Jurkat, Clone E6-1 (cell line): ENCODE results near the gene REM1. TPM values are rescaled to one million over a fixed set of nuclear protein-coding genes. Genes with fewer than 3 reads are reported as not detected.
"Not testable (repeated sequence)": the region's sequence is repeated elsewhere in the genome, so short reads cannot be mapped to it uniquely, and the experiment has no call there.

Experiments used
- DNase-seq: peaks from one replicate; pipeline ENCODE4 v3.0.0-alpha.2; 2011; ENCODE audit warnings: low read depth, low spot score
- H3K4me3 ChIP-seq: 2 replicates; pipeline ENCODE4 v1.5.1; 2011; ENCODE audit warnings: mild to moderate bottlenecking, low read length, control low read depth, moderate library complexity
- polyA plus RNA-seq: library from polyadenylated mRNA; unstranded; fragments of >200 nt; gene quantifications from one replicate; pipeline ENCODE4 v1.2.1, GENCODE V29; 2012; ENCODE audit warnings: missing spikeins; ENCODE audit not compliant: insufficient read length, insufficient read depth

Gene REM1, protein sequence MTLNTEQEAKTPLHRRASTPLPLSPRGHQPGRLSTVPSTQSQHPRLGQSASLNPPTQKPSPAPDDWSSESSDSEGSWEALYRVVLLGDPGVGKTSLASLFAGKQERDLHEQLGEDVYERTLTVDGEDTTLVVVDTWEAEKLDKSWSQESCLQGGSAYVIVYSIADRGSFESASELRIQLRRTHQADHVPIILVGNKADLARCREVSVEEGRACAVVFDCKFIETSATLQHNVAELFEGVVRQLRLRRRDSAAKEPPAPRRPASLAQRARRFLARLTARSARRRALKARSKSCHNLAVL
- not detected for polyA plus RNA-seq

DNA sequence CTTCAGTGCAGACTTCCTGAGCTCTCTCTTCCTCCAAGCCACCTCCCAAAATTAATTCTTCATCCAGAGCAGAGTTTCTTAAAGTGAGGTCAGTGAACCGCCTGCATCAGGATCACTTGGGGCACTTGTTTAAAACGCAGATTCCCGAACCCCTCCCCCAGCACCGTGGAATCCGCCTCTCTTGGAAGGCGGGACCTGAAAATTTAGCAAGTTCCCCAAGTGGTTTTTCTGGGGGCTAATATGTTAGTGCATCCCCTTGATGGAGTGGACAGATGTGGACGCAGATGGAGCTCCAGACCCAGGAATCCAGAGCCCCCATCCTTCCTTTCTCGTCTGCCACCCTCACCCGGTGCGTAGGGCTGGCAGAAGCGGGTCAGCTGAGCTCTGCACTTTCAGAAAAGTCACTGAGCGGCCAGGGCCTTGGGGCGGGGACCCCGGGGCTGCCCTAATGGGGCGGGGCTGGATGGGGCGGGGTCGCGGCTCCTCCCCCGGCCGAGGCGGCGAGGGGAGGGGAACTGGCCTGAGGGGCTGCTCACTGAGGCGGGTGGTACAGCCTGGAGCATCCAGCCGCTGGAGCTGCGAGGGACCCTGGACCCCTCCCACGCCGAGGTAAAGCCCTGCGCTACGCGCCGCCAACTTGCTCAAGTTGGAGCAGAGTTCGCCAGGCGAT, at the start of gene REM1, which contains the start of gene DEFB124:
Gene REM1, plus strand, starts transcription at position 531 of the 670 bp plus-strand sequence. CDS start 1,158 bp downstream, outside the sequence.
Gene DEFB124, minus strand, starts transcription at position 370 of the 670 bp plus-strand sequence. CDS start 2,114 bp downstream, outside the sequence.
- no peak within 1 kb of the TSS for H3K4me3 ChIP-seq
- DNase-seq: no peak

DNA sequence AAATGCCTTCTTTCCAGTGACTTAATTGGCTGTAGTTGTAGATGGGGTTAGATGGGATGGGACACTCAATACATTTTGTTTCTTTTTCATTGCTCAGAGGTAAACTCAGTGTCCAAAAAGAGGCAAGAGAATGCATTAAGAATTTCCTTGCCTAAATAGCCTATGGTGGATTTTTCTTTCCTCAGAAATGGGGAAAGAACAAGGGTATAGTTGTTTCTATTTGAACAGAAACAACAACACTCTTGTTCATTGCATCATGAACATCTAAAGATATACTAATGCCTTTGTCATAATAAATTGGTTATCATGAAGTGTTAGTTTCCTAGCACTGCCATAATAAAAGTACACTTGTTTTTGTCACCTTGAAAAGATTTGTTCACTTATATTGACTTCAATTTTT, 49.3 kb upstream of the REM1 start:
- no peak for DNase-seq

DNA sequence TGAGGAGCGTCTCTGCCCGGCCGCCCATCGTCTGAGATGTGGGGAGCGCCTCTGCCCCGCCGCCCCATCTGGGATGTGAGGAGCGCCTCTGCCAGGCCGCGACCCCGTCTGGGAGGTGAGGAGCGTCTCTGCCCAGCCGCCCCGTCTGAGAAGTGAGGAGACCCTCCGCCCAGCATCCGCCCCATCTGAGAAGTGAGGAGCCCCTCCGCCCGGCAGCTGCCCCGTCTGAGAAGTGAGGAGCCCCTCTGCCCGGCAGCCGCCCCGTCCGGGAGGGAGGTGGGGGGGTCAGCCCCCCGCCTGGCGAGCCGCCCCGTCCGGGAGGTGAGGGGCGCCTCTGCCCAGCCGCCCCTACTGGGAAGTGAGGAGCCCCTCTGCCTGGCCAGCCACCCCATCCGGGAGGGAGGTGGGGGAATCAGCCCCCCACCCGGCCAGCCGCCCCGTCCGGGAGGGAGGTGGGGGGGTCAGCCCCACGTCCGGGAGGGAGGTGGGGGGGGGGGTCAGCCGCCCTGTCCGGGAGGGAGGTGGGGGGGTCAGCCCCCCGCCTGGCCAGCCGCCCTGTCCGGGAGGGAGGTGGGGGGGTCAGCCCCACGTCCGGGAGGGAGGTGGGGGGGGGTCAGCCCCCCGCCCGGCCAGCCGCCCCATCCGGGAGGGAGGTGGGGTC, 48.1 kb upstream of the REM1 start:
- not testable (repeated sequence) for DNase-seq

More for the DNA sequence above, 49.3 kb upstream of the REM1 start:
- no peak overlapping the region for H3K4me3 ChIP-seq

DNA sequence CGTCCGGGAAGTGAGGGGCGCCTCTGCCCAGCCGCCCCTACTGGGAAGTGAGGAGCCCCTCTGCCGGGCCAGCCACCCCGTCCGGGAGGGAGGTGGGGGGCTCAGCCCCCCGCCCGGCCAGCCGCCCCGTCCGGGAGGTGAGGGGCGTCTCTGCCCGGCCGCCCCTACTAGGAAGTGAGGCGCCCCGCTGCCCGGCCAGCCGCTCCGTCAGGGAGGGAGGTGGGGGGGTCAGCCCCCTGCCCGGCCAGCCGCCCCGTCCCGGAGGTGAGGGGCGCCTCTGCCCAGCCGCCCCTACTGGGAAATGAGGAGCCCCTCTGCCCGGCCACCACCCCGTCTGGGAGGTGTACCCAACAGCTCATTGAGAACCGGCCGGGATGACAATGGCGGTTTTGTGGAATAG, 47.5 kb upstream of the REM1 start:
- not testable (repeated sequence) for H3K4me3 ChIP-seq, DNase-seq

More for the DNA sequence above, 48.1 kb upstream of the REM1 start:
- H3K4me3 ChIP-seq: not testable (repeated sequence)

DNA sequence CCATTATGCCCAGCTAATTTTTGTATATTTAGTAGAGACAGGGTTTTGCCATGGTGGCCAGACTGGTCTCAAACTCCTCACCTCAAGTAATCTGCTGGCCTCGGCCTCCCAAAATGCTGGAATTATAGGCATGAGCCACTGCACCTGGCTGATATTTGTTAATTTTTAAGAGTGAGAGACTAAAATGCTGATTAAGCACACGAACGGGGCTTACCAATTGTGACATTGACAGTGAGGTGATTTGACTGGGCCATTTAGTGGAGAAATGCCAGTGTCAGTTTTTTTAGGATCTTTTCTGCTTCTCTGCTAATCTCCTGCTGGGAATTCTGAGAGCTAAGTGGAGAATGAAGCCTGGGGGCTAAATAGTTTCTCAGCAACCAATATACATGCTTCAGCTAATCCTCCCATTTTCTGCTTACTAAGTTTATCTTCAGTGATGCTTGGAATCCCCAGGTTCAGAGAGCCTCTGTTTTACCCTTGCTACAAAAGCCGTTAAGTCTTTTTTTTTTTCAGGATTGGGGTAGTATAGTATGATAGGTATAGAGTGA, 44.4 kb upstream of the REM1 start:
- H3K4me3 ChIP-seq: no peak overlapping the region
- no peak for DNase-seq

DNA sequence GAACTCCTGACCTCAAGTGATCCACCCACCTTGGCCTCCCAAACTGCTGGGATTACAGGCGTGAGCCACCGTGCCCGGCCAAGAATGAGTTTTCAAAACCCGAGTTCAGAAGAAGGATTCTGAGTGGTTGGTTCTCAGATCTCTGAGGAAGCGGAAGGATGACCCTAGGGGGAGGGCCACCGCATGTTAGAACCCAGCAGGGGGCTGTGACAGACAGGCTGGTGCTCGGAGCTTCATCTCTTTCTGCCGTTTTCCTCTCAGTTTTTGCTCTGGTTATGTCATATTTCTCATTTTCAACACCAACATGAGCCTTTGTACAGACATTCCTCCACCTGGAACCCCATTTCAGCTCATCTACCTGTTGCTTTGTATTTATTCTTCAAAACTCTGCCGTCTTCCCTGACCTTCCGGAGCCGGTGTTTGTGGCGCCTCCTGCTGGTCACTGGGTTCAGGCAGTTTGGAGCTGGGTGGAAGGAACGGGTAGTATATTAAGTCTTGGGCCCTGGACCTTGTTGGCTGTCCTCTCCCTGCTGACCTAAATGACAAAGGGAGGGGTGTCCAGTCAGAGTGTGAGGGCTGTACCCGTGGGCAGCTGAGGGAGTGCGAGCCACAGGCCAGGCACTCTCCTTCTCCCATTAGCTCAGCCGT, 35.0 kb upstream of the REM1 start, which contains the start of gene DEFB123:
Gene DEFB123, plus strand, starts transcription at position 621 of the 648 bp plus-strand sequence. CDS start 67 bp downstream, outside the sequence.
- H3K4me3 ChIP-seq: no peak within 1 kb of the TSS
- DNase-seq: no peak

DNA sequence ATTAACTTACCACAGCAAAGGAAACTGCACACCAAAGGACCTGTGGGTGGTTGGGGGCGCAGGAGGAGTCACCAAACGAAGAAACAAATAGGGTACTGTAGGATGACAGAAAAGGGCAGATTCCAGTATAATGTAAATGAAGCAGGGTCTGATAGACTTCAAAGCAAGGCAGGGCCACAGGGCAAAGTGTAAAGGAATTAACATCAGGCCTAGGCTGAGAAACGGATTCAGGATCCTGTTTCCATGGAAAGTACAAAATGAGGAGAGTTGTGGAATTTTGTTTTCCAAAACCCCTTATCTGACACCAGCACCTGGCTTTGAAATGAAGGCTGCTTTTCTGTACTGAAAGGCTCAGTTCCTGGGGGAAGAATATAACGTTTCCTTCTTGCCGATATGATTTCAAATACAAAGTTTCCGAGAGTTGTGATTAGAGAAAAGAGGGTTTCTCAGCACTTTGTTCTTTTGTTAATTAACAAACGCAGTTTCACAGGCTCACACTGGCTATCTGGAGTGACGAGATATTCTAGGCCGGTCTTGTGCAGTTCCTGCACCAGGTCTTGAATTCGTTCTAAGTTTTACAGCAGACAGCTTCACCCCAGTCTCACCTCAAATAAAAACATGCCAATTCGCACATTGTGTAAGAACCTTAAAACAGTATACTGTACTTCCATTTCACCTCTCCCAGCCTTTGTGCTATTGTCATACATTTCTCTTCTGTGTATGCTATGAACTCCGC, 28.8 kb upstream of the REM1 start:
- no peak overlapping the region for H3K4me3 ChIP-seq
- DNase-seq: no peak

DNA sequence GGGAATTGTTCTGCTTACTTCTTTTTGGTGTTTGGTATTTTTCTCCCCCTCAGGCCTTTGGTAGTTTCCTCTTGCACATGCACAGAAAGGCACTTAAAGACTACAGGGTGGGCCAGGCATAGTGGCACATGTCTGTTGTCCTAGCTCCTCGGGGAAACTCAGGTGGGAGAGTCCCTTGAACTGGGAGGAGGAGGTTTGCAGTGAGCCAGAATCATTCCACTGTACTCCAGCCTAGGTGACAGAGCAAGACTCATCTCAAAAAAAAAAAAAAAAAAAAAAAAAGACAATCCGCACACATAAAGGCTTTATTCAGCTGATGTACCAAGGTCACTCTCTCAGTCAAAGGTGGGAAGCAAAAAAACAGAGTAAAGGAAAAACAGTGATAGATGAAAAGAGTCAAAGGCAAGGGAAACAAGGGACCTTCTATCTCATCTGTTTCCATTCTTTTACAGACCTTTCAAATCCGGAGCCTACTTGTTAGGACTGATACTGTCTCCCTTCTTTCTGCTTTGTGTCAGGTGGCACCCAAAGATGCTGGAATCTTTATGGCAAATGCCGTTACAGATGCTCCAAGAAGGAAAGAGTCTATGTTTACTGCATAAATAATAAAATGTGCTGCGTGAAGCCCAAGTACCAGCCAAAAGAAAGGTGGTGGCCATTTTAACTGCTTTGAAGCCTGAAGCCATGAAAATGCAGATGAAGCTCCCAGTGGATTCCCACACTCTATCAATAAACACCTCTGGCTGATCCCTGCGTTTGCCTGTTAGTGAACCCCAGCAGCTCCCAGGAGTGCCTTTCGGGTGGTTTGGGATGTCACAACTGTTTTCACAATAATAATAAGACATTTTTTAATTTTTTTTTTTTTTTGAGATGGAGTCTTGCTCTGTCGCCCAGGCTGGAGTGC, 25.3 kb upstream of the REM1 start:
- H3K4me3 ChIP-seq: no peak overlapping the region
- no peak for DNase-seq

DNA sequence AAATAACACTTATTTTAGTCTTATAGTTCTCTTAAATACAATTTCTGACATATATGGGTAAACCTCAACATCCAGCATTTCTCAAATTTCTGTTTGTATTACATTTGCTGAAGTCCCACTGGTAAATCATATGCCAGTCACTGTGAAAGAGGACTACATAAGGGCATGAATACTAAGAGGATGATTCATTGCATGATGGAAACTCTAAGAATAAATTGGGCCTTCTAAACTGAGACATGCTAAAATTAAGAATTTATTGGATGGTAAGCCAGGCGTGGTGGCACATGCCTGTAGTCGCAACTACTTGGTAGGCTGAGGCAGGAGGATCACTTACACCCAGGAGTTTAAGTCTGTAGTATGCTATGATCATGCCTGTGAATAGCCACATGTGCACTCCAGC, 22.5 kb upstream of the REM1 start:
- DNase-seq: no peak
- no peak overlapping the region for H3K4me3 ChIP-seq

DNA sequence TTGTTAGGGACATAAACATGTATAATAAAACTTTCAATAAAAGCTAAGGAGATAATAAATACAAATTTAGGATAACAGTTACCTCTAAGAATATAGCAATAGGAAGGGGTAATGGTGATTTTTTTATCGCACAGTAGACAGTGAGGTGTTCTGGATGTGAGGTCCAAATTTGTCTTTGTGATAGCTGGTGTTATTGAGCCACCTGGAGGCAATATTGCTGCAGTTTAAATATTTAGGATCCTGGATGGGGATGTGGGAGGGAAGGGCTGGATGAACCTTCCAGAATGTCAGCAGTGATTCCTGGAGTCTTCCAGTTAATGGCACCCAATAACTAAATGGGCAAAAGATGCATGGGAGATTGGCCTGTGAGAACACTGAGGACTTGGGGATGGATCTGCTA, 20.7 kb upstream of the REM1 start:
- no peak for DNase-seq

DNA sequence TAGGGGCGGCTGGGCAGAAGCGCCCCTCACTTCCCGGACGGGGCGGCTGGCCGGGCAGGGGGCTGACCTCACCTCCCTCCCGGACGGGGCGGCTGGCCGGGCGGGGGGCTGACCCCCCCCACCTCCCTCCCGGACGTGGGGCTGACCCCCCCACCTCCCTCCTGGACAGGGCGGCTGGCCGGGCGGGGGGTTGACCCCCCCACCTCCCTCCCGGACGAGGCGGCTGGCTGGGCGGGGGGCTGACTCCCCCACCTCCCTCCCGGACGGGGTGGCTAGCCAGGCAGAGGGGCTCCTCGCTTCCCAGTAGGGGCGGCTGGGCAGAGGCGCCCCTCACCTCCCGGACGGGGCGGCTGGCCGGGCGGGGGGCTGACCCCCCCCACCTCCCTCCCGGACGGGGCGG, 4.1 kb upstream of the REM1 start:
- not testable (repeated sequence) for DNase-seq, H3K4me3 ChIP-seq

More for the DNA sequence above, 20.7 kb upstream of the REM1 start:
- H3K4me3 ChIP-seq: no peak overlapping the region

DNA sequence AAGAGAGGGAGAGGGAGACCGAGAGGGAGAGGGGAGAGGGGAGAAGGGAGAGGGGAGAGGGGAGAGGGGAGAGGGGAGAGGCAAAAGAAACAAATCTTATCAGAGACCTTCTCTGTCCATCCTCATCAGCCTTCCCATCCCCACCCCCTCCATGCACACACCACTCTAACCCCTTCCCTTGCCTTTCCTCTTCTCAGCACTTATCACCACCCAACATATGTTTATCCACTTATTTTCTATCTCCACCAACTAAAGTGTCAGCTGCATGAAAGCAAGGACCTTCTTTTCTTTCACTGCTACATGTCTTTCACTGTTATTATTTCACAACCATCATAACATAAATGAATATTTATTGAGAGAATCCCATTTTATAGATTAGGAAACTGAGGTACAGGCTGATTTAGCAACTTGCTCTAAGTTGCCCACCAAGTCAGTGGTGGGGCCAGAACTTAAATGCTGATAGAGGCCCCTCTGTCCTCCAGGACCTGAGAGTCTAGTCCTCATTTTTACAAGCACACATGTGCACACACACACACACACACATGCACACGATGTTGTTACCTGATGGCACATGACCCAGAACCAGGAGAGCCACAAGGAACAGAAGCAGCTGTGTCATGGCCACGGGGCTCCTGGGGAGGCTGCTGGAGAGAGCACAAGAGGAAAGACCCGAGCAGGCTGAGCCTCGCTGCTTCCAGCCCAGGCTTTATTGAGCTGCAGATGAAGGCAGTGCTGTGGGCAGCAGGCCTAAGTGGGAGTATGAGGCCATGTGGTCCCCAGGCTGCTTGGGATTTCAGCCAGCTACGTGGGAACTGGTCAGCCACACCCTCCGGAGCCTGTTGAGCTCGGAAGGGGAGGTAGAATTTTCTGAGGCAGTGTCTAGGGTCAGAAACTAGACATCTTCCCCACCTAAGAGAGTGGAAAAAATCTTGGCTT, 2.4 kb upstream of the REM1 start:
- H3K4me3 ChIP-seq: no peak overlapping the region
- DNase-seq: no peak

DNA sequence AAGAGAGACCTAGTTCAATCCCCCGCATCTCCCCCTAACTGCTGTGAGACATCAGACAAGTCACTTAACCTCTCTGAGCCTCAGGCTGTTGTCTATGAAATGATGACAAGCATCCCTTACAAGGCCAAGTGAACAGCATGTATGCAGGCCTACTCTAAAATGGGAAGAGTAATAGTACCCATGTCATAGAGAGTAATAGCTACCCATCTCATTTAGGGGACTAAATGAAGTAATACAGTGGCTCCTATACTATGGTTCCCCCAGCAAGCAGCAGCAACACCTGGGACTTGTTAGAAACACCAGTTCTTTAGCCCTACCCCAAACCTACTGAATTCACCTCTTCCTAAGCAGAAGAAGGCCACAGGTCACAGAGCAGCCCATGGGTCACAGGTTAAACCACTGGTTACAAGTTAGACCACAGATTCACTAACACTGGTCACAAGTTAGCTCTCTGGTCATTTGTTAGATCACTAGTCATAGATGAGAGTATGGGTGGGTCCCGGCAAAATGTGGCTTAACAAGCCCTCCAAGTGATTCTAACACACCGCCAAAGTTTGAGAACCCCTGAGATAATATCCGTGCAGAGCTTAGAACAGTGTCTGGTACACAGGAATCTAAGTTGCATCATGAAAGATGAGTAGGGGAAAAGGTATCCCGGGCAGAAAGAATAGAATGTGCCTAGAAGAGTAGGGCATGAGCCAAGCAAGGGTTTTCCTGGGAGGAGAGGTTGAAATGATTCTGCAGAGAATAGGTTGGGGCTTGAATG, 1.6 kb upstream of the REM1 start:
- H3K4me3 ChIP-seq: no peak overlapping the region
- no peak for DNase-seq

DNA sequence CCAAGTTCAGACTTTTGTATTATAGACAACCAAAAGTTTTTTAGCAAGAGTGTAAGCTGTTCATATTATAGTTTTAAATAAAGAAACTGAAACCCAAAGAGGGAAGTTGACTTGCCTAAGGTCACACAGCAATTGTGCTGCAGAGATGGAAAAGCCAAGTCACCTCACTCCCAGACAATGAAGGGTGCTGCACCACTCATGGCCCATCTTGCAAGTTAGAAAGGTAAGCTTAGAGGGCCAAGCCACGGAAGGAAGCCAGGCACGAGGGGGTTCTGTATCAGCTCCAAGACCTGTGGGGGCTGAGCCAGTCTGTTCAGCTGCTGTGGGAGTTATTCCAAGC, 1.0 kb upstream of the REM1 start:
- no peak overlapping the region for H3K4me3 ChIP-seq
- no peak for DNase-seq

DNA sequence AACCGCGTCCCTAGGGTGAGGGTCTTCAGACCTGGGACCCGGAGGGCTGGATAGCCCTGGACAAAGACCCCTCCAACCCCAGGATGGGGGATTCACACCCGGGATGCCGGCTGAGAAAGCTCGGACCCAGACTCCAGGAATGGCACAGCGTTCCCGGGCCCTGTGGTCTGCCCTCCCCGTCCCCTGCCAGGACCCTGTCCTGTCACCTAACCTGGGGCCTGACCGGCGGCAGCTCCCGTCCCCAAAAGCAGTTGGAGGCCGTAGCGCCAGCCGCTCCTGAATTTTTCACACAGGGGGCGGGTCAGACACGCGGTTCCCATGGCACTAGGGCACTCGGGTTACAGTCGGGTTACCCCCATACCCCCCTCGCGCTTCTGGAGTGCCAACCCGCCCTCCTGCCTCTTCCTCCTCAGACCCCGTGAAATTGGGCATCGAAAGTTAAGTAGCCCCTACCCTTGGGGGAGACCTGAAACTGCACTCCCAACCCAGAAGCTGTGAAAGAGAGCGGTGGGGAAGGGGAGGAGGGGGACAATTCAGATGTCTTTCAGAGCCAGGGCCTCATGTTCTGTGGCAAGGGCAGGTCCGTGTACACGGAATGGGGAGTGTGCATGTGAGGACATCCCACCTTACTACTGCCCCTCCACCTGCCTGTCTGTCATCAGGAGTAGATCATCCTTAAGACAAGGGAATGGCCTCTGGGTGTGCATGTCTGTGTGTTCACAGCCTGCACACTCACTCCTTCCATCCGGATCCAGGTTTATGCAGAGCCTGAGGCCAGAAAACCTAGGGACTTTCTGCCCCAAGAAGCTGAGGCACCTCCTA, 595 bp downstream of the REM1 start:
- no peak for DNase-seq
- H3K4me3 ChIP-seq: no peak overlapping the region
